ENCODE data around the gene HTRA1.

HTRA1 gene

GRCh38 chr10:122461367-122461728 is at the start of gene HTRA1:
Gene HTRA1 (plus strand): TSS chr10:122461553. CDS start chr10:122461653, 100 bp downstream.
- peak; percentile 84 for DNase-seq

GRCh38 chr10:122413327-122413726 is 48.0 kb upstream of the HTRA1 start:
- no peak for DNase-seq

- no peak for DNase-seq
These were observed 43.7 kb upstream of the HTRA1 start for GRCh38 chr10:122417667-122418066.

GRCh38 chr10:122419016-122419415 is 42.3 kb upstream of the HTRA1 start:
- no peak for DNase-seq

- DNase-seq, result peak; percentile 58
These were observed 41.3 kb upstream of the HTRA1 start for GRCh38 chr10:122419876-122420623.

GRCh38 chr10:122420624-122421007 is 40.7 kb upstream of the HTRA1 start:
- no peak for DNase-seq

GRCh38 chr10:122421054-122421625 is 40.2 kb upstream of the HTRA1 start:
- no peak for DNase-seq

- DNase-seq, result no peak
These were observed 39.6 kb upstream of the HTRA1 start for GRCh38 chr10:122421742-122422141.

GRCh38 chr10:122422266-122422989 is 38.9 kb upstream of the HTRA1 start:
- DNase-seq, result no peak

GRCh38 chr10:122424059-122424458 is 37.3 kb upstream of the HTRA1 start:
- no peak for DNase-seq

GRCh38 chr10:122426829-122427228 is 34.5 kb upstream of the HTRA1 start:
- DNase-seq, result no peak

- DNase-seq, result no peak
These were observed 34.1 kb upstream of the HTRA1 start for GRCh38 chr10:122427280-122427679.

- no peak for DNase-seq
These were observed 26.0 kb upstream of the HTRA1 start for GRCh38 chr10:122435212-122435827.

GRCh38 chr10:122441961-122442360 is 19.4 kb upstream of the HTRA1 start:
- DNase-seq, result no peak

- DNase-seq, result no peak
These were observed 15.9 kb upstream of the HTRA1 start for GRCh38 chr10:122445469-122445868.

GRCh38 chr10:122445904-122446303 is 15.4 kb upstream of the HTRA1 start:
- no peak for DNase-seq

- DNase-seq, result no peak
These were observed 14.5 kb upstream of the HTRA1 start for GRCh38 chr10:122446668-122447423.

GRCh38 chr10:122448600-122448999 is 12.8 kb upstream of the HTRA1 start:
- DNase-seq, result no peak

- no peak for DNase-seq
These were observed 12.2 kb upstream of the HTRA1 start for GRCh38 chr10:122449153-122449552.

GRCh38 chr10:122450353-122450990 is 10.9 kb upstream of the HTRA1 start:
- DNase-seq, result no peak

- no peak for DNase-seq
These were observed 7.3 kb upstream of the HTRA1 start for GRCh38 chr10:122454071-122454470.

- no peak for DNase-seq
These were observed 6.7 kb upstream of the HTRA1 start, which contains the start of gene ARMS2 for GRCh38 chr10:122454603-122455080. Gene ARMS2 (plus strand): TSS chr10:122454653. CDS start chr10:122454728, 75 bp downstream.

All from right hindlimb (tissue), 1 donor.